Measurements from ENCODE around the gene TPRN. TPM values are rescaled to one million over a fixed set of nuclear protein-coding genes. Genes with fewer than 3 reads are reported as not detected.

Gene TPRN
- total and polyA plus RNA-seq, 9 of the 15 experiments (the other 6 are each of a cell fraction or from before 2014, with no cell fraction given), result 0.31 to 31.9 (median 4.4) TPM

DNA sequence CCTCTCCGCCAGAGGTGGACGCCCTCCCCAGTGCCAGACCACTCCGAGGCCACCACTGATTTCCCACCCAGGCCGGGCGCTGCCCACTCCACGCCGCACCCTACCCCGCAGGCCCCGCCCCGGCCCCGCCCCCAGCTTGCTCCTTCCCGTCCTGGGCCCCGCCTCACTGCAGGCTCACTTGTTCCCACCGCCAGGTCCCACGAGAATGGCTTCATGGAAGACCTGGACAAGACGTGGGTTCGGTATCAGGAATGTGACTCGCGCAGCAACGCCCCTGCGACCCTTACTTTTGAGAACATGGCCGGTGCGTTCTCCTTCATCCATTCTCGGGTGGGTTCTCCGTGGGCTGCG, 37.2 kb downstream of the TPRN start (continued):
- no peak for TF ChIP-seq SNIP1 (IDR thresholded peaks at IDR 0.05; ENCODE audit: low read depth)
- no peak for TF ChIP-seq HDAC2 (IDR thresholded peaks at IDR 0.05)
- TF ChIP-seq ZNF24 (IDR thresholded peaks at IDR 0.05), result no peak
- TF ChIP-seq EP400 (IDR thresholded peaks at IDR 0.05), result no peak
- TF ChIP-seq, protein P1, sequence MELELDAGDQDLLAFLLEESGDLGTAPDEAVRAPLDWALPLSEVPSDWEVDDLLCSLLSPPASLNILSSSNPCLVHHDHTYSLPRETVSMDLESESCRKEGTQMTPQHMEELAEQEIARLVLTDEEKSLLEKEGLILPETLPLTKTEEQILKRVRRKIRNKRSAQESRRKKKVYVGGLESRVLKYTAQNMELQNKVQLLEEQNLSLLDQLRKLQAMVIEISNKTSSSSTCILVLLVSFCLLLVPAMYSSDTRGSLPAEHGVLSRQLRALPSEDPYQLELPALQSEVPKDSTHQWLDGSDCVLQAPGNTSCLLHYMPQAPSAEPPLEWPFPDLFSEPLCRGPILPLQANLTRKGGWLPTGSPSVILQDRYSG (tag; conservative IDR thresholded peaks at IDR 0.05; ENCODE audit: low read depth), result no peak
- TF ChIP-seq CHD4 (IDR thresholded peaks at IDR 0.05; ENCODE audit: insufficient read depth, insufficient replicate concordance, low read depth, low read length, poor library complexity, severe bottlenecking), result no peak
- no peak for TF ChIP-seq MTA3 (IDR thresholded peaks at IDR 0.05; ENCODE audit: borderline replicate concordance)
- TF ChIP-seq PHF8 (IDR thresholded peaks at IDR 0.05; ENCODE audit: borderline replicate concordance, low read length), result 0 out of 2 replicates have a peak, but pooled peaks have one; percentile 33
- TF ChIP-seq FIP1L1 (IDR thresholded peaks at IDR 0.05; ENCODE audit: low read depth, low read length, poor library complexity, severe bottlenecking), result no peak
- no peak for TF ChIP-seq NUFIP1 (IDR thresholded peaks at IDR 0.05; ENCODE audit: partially characterized antibody)
- no peak for TF ChIP-seq POLR3A (IDR thresholded peaks at IDR 0.05; ENCODE audit: borderline replicate concordance, extremely low read depth, insufficient read depth, insufficient read length)
- no peak for TF ChIP-seq JUND (IDR thresholded peaks at IDR 0.05; ENCODE audit: borderline replicate concordance, low read depth, low read length)
- no peak for TF ChIP-seq JUND (tag; IDR thresholded peaks at IDR 0.05; ENCODE audit: borderline replicate concordance, low read depth, low read length)
- TF ChIP-seq SP2 (IDR thresholded peaks at IDR 0.05; ENCODE audit: extremely low read depth, low read depth, low read length, poor library complexity, severe bottlenecking), result no peak
- TF ChIP-seq ZNF134 (CRISPR knock-in tag; conservative IDR thresholded peaks at IDR 0.05), result no peak
- TF ChIP-seq LCOR (CRISPR knock-in tag; IDR thresholded peaks at IDR 0.05), result no peak
- TF ChIP-seq, protein P2, sequence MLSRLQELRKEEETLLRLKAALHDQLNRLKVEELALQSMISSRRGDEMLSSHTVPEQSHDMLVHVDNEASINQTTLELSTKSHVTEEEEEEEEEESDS (CRISPR knock-in tag; IDR thresholded peaks at IDR 0.05), result no peak
- TF ChIP-seq RNF2 (IDR thresholded peaks at IDR 0.05), result no peak
